Measurements from ENCODE around the gene KDM2A.

Gene KDM2A

DNA sequence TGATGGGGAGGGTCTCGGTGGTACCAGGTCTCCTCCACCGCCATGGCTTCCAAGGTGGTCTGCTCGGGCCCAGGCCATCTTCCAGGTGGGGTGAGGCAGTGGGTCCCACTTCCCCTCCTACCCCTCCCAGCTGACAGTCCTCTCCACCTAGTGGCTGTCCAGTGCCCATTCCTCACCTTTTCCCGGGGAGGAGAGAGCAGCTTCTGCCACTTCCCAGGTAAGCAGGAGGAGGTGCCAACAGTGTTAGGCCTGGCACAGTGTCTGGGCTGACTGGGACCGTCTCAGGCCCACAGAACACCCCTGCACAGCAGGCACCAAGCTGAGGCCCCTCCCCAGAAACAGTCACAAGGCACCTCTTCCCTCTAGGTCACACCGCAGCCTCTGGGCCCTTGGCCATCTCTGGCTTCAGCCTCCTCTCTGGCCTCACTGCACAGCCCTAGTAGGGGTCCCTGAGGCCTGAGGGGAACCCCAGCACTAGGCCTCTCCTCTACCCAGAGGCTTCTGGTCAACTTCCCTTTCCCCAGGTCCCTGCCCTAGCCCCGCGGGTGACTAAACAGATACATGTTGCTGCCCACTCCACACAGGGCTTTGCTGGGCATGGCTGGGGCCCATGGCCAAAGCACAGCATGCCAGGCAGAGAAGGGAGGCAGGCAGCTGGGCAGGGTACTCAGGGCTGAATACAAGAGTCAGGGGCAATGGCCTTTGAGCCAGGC lies 167.7 kb downstream of the KDM2A start:
- TF ChIP-seq, protein P1, sequence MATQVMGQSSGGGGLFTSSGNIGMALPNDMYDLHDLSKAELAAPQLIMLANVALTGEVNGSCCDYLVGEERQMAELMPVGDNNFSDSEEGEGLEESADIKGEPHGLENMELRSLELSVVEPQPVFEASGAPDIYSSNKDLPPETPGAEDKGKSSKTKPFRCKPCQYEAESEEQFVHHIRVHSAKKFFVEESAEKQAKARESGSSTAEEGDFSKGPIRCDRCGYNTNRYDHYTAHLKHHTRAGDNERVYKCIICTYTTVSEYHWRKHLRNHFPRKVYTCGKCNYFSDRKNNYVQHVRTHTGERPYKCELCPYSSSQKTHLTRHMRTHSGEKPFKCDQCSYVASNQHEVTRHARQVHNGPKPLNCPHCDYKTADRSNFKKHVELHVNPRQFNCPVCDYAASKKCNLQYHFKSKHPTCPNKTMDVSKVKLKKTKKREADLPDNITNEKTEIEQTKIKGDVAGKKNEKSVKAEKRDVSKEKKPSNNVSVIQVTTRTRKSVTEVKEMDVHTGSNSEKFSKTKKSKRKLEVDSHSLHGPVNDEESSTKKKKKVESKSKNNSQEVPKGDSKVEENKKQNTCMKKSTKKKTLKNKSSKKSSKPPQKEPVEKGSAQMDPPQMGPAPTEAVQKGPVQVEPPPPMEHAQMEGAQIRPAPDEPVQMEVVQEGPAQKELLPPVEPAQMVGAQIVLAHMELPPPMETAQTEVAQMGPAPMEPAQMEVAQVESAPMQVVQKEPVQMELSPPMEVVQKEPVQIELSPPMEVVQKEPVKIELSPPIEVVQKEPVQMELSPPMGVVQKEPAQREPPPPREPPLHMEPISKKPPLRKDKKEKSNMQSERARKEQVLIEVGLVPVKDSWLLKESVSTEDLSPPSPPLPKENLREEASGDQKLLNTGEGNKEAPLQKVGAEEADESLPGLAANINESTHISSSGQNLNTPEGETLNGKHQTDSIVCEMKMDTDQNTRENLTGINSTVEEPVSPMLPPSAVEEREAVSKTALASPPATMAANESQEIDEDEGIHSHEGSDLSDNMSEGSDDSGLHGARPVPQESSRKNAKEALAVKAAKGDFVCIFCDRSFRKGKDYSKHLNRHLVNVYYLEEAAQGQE (IDR thresholded peaks at IDR 0.05; ENCODE audit: insufficient replicate concordance, low read depth): no peak
- TF ChIP-seq GABPA (IDR thresholded peaks at IDR 0.05; ENCODE audit: low read depth): no peak
- TF ChIP-seq SPI1 (IDR thresholded peaks at IDR 0.05; ENCODE audit: borderline replicate concordance, low read depth): 0 out of 2 replicates have a peak, but pooled peaks have one; percentile 17
- Histone ChIP-seq H3K27me3 (ENCODE audit: insufficient read depth, poor library complexity, severe bottlenecking) (no peaks in the 10 kb centered on the region), H3K27ac (replicated peaks) (peak overlapping the region; percentile 100), H3K4me3 (replicated peaks; ENCODE audit: insufficient read depth, low read length) (peak overlapping the region; percentile 19)
- DNase-seq (ENCODE audit: low read depth in 1 of 2, low spot score in 1 of 2): peak; percentile 75 to 76

- peak in 1 of 2 experiments; percentile 70 for DNase-seq (ENCODE audit: low read depth in 1 of 2, low spot score in 1 of 2)
- TF ChIP-seq SPI1 (IDR thresholded peaks at IDR 0.05; ENCODE audit: borderline replicate concordance, low read depth): no peak; the same call in 1 of the 2 replicates
- TF ChIP-seq, protein P2, sequence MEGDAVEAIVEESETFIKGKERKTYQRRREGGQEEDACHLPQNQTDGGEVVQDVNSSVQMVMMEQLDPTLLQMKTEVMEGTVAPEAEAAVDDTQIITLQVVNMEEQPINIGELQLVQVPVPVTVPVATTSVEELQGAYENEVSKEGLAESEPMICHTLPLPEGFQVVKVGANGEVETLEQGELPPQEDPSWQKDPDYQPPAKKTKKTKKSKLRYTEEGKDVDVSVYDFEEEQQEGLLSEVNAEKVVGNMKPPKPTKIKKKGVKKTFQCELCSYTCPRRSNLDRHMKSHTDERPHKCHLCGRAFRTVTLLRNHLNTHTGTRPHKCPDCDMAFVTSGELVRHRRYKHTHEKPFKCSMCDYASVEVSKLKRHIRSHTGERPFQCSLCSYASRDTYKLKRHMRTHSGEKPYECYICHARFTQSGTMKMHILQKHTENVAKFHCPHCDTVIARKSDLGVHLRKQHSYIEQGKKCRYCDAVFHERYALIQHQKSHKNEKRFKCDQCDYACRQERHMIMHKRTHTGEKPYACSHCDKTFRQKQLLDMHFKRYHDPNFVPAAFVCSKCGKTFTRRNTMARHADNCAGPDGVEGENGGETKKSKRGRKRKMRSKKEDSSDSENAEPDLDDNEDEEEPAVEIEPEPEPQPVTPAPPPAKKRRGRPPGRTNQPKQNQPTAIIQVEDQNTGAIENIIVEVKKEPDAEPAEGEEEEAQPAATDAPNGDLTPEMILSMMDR (IDR thresholded peaks at IDR 0.05; ENCODE audit: insufficient read depth, low read length): no peak
- TF ChIP-seq POLR2AphosphoS5 (IDR thresholded peaks at IDR 0.05; ENCODE audit: low read depth): peak; percentile 86
- no peak for TF ChIP-seq GABPA (IDR thresholded peaks at IDR 0.05; ENCODE audit: low read depth)
- Histone ChIP-seq H3K27ac (replicated peaks) (peak overlapping the region; percentile 100), H3K4me3 (replicated peaks; ENCODE audit: insufficient read depth, low read length) (no peak overlapping the region), H3K27me3 (ENCODE audit: insufficient read depth, poor library complexity, severe bottlenecking) (no peaks in the 10 kb centered on the region)
Observed at GRCh38 chr11:67287355-67288197, 168.5 kb downstream of the KDM2A start.

GRCh38 chr11:67288198-67288451 lies 169.1 kb downstream of the KDM2A start:
- TF ChIP-seq POLR2AphosphoS5 (IDR thresholded peaks at IDR 0.05; ENCODE audit: low read depth): no peak
- TF ChIP-seq, protein P1 (IDR thresholded peaks at IDR 0.05; ENCODE audit: insufficient replicate concordance, low read depth): no peak
- no peak for TF ChIP-seq GABPA (IDR thresholded peaks at IDR 0.05; ENCODE audit: low read depth)
- TF ChIP-seq, protein P2 (IDR thresholded peaks at IDR 0.05; ENCODE audit: insufficient read depth, low read length): no peak
- no peak for TF ChIP-seq SPI1 (IDR thresholded peaks at IDR 0.05; ENCODE audit: borderline replicate concordance, low read depth)
- Histone ChIP-seq H3K4me3 (replicated peaks; ENCODE audit: insufficient read depth, low read length) (no peak overlapping the region), H3K27ac (replicated peaks) (peak overlapping the region; percentile 100), H3K27me3 (ENCODE audit: insufficient read depth, poor library complexity, severe bottlenecking) (no peaks in the 10 kb centered on the region)
- DNase-seq (ENCODE audit: low read depth in 1 of 2, low spot score in 1 of 2): no peak

Measured in HL-60 (cell line).